Activated CD8-positive, alpha-beta memory T cell treated with anti-CD3 and anti-CD28 coated beads, Interleukin-2, amount 10 ng/mL, durations not matched to agents 7 days and 5 days (primary cell): ENCODE data around the gene LNPK. TPM values are rescaled to one million over a fixed set of nuclear protein-coding genes. Genes with fewer than 3 reads are reported as not detected.
A peak's percentile ranks its signal among the peaks of the same experiment; 100 is the strongest.

Source experiments
- ATAC-seq: fragments of 150-1000 bp; cut with Tn5 transposase; one replicate; pipeline ENCODE4 v1.10.0; 2021; ENCODE audit warnings: moderate library complexity
- CTCF ChIA-PET: fragments of 350-600 bp; sonication (Branson Sonifier 250); formaldehyde crosslinking; loops from one replicate; lab custom pipeline; 2021; ENCODE audit warnings: antibody characterized with exemption; lab: Charles Lee
- DNase-seq: peaks from one replicate; pipeline ENCODE4 v3.0.0-alpha.2; 2020
- H3K27ac Mint-ChIP-seq: one replicate; pipeline ENCODE4 v1.8.0; 2021; ENCODE audit warnings: mild to moderate bottlenecking, mixed read lengths
- H3K27me3 Mint-ChIP-seq: one replicate; pipeline ENCODE4 v1.8.0; 2021; ENCODE audit warnings: mixed read lengths
- H3K36me3 Mint-ChIP-seq: one replicate; pipeline ENCODE4 v1.8.0; 2021; ENCODE audit warnings: mild to moderate bottlenecking, mixed read lengths
- H3K4me1 Mint-ChIP-seq: one replicate; pipeline ENCODE4 v1.8.0; 2021; ENCODE audit warnings: mixed read lengths
- H3K4me3 Mint-ChIP-seq: one replicate; pipeline ENCODE4 v1.8.0; 2021; ENCODE audit warnings: mild to moderate bottlenecking, moderate library complexity, mixed read lengths
- H3K9me3 Mint-ChIP-seq: one replicate; pipeline ENCODE4 v1.8.0; 2022; ENCODE audit warnings: low read depth, mixed read lengths
- total RNA-seq, 2 experiments: library from RNA; stranded (reverse); gene quantifications; one replicate each; pipeline ENCODE4 v1.2.3, GENCODE V29; 2021

The LNPK gene
- total RNA-seq, result 10 to 100 TPM; 34.1 to 38.2 TPM

DNA sequence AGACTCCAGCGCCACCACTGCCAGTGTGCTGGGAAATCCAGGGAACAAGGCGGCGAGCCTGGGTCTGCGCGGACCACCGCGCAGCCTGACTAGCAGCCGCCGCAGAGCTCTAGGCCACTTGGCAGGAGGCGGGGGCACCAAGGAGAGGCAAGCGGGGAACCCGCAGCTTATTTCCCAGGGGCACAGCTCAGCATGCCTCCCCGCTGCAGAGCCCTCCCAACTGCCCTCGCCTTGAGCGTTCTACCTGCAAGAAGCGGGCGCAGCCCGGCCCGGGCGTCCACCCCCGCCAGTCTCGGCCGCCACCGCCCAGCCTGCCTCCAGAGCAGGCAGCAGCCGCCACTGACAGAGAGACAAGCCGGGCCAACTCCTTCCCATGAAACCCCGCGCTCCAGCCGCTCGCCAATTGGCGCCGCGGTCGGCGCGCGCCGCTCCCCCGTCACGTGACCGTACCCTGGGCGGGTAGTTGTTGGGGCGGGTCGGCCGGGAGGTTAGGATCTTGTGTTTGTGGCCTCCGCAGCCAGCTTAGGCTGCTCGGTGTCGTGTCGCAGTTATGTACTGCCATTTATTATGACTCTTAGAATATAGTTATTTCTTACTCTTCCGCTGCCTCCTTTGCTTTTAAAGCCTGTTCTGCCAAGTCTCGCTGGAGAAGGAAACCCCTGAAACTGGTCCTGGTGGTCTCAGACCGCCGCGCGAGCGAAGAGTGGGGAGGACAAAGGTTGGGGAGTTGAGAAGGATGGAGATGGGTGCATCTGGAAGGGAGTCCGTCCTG, at the start of gene LNPK:
LNPK (minus strand) TSS at position 352 of the 772 bp plus-strand sequence. CDS start 6,683 bp downstream, outside the sequence.
- Mint-ChIP-seq H3K4me1 (peaks cover 25% of the 10 kb centered on the region), H3K9me3 (no peaks in the 10 kb centered on the region), H3K36me3 (peaks cover 6% of the 10 kb centered on the region), H3K4me3 (peak within 1 kb of the TSS; percentile 96), H3K27ac (peak within 1 kb of the TSS; percentile 85), H3K27me3 (peaks cover 12% of the 10 kb centered on the region)
- ATAC-seq (peak; percentile 95), DNase-seq (peak; percentile 95)
- CTCF ChIA-PET, result interaction anchor here (0.7 to 2.4 kb wide), 3 partner anchors 22 to 95 kb away, joined by 3 to 12 read pairs (median 3); no protein-coding TSS in a partner anchor

DNA sequence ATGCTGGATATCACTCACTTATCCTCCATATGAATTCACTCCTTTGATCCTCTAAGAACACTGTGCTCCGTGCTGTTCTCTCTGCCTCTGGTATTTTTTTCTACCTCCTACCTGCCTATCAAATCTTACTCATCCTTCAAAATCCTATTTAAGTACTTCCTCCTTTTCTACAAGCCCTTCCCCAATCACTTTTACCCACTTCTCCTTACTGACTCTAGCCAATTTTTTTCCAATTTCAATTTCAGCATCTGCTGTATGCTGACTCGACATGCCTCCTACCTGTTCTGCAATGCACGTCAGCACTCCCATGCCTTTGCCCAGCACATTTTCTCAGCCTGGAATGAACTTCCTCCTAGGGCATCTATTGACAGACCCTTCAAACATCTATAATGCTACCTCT, 37.3 kb upstream of the LNPK start:
- H3K27ac Mint-ChIP-seq, result no peak overlapping the region
- no peaks in the 10 kb centered on the region for H3K4me1 Mint-ChIP-seq
- DNase-seq, result no peak
- ATAC-seq, result no peak
- CTCF ChIA-PET, result no interaction called here
- no peaks in the 10 kb centered on the region for H3K9me3 Mint-ChIP-seq
- no peak overlapping the region for H3K4me3 Mint-ChIP-seq
- H3K36me3 Mint-ChIP-seq, result no peaks in the 10 kb centered on the region
- peaks cover 31% of the 10 kb centered on the region for H3K27me3 Mint-ChIP-seq

GRCh38 chr2:176038694-176039093, 36.6 kb upstream of the LNPK start:
- Mint-ChIP-seq H3K4me3 (no peak overlapping the region), H3K36me3 (no peaks in the 10 kb centered on the region), H3K27me3 (peaks cover 31% of the 10 kb centered on the region), H3K27ac (no peak overlapping the region), H3K4me1 (no peaks in the 10 kb centered on the region), H3K9me3 (no peaks in the 10 kb centered on the region)
- CTCF ChIA-PET, result no interaction called here
- DNase-seq (no peak), ATAC-seq (no peak)

- Mint-ChIP-seq H3K27ac (no peak overlapping the region), H3K27me3 (peaks cover 33% of the 10 kb centered on the region), H3K4me3 (no peak overlapping the region), H3K36me3 (no peaks in the 10 kb centered on the region), H3K4me1 (no peaks in the 10 kb centered on the region), H3K9me3 (no peaks in the 10 kb centered on the region)
- DNase-seq, result no peak
- CTCF ChIA-PET, result no interaction called here
- no peak for ATAC-seq
Observed at GRCh38 chr2:176035013-176035691, 33.1 kb upstream of the LNPK start.

- H3K27ac Mint-ChIP-seq, result no peak overlapping the region
- no peak for DNase-seq
- H3K4me3 Mint-ChIP-seq, result no peak overlapping the region
- no peaks in the 10 kb centered on the region for H3K36me3 Mint-ChIP-seq
- H3K4me1 Mint-ChIP-seq, result no peaks in the 10 kb centered on the region
- peaks cover 45% of the 10 kb centered on the region for H3K27me3 Mint-ChIP-seq
- no peak for ATAC-seq
- CTCF ChIA-PET, result no interaction called here
- H3K9me3 Mint-ChIP-seq, result no peaks in the 10 kb centered on the region
Observed at GRCh38 chr2:176027806-176028205, 25.7 kb upstream of the LNPK start.

DNA sequence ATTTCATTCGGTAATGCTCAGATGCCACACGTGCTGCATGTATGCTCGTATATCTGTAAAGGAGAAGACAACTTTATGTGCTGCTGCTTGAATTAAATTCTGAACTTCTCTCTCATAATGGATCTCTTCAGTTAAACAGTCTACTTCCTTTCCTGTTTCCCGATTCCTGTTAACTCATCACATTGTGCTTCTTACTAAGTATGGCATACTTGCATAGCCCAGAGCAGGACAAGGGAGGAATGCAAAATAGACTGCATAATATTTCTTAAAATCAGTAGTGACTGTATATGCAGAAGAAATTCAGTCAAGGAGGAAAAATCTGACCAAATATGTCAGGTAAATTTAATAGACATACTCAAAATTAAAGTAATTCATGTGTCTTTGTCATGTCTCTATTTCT, 23.9 kb upstream of the LNPK start:
- H3K9me3 Mint-ChIP-seq, result no peaks in the 10 kb centered on the region
- DNase-seq, result no peak
- CTCF ChIA-PET, result no interaction called here
- H3K36me3 Mint-ChIP-seq, result no peaks in the 10 kb centered on the region
- H3K4me1 Mint-ChIP-seq, result no peaks in the 10 kb centered on the region
- no peak overlapping the region for H3K27ac Mint-ChIP-seq
- H3K4me3 Mint-ChIP-seq, result no peak overlapping the region
- no peak for ATAC-seq
- peaks cover 41% of the 10 kb centered on the region for H3K27me3 Mint-ChIP-seq

DNA sequence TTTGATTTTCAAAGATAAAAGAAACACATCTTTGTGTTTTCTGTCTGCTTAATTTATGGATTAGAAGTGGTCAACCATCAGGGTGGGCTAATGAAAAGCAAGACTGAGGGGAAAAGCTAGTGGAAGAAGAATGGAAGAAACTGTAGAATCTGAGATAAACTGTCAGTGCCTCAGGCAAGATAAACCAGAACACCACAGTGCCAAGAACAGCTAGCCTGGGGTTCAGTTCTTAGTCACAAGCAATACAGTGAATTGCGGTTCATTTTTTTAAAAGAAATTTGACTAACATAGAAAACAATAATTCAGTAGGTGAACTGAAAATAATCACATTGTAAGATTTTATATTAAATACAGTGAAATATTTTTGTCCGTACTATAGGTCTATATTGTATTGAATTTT, 22.0 kb upstream of the LNPK start:
- peaks cover 39% of the 10 kb centered on the region for H3K27me3 Mint-ChIP-seq
- DNase-seq (no peak), ATAC-seq (no peak)
- CTCF ChIA-PET, result no interaction called here
- H3K27ac Mint-ChIP-seq, result no peak overlapping the region
- H3K4me1 Mint-ChIP-seq, result no peaks in the 10 kb centered on the region
- no peak overlapping the region for H3K4me3 Mint-ChIP-seq
- no peaks in the 10 kb centered on the region for H3K9me3 Mint-ChIP-seq
- H3K36me3 Mint-ChIP-seq, result no peaks in the 10 kb centered on the region

DNA sequence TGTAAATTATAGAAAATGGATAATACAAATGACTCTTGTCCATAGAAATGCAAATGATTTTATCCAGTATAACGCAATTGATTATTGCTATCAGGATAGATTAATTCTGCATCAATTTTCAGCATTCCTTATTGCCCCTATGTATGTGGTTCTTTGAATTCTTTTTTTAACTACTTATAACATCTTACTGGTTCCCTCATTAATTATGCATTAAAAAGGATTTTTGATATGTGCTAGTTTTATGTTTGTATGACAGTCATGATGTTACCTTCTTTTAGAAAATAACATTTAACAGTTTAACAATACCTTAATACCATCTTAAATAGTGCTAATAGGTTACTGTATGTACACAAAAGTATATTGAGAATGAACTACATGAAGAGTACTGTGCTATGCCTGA, 20.0 kb upstream of the LNPK start:
- Mint-ChIP-seq H3K4me3 (no peak overlapping the region), H3K4me1 (no peaks in the 10 kb centered on the region), H3K27me3 (peaks cover 31% of the 10 kb centered on the region), H3K36me3 (no peaks in the 10 kb centered on the region), H3K27ac (no peak overlapping the region), H3K9me3 (no peaks in the 10 kb centered on the region)
- DNase-seq (no peak), ATAC-seq (no peak)
- CTCF ChIA-PET, result no interaction called here

GRCh38 chr2:176020400-176020799, 18.3 kb upstream of the LNPK start:
- Mint-ChIP-seq H3K27ac (no peak overlapping the region), H3K36me3 (no peaks in the 10 kb centered on the region), H3K4me3 (no peak overlapping the region), H3K9me3 (no peaks in the 10 kb centered on the region), H3K27me3 (peaks cover 24% of the 10 kb centered on the region), H3K4me1 (no peaks in the 10 kb centered on the region)
- ATAC-seq (no peak), DNase-seq (no peak)
- CTCF ChIA-PET, result no interaction called here

- Mint-ChIP-seq H3K27ac (no peak overlapping the region), H3K9me3 (no peaks in the 10 kb centered on the region), H3K4me1 (no peaks in the 10 kb centered on the region), H3K4me3 (no peak overlapping the region), H3K36me3 (no peaks in the 10 kb centered on the region), H3K27me3 (peaks cover 10% of the 10 kb centered on the region)
- DNase-seq (no peak), ATAC-seq (no peak)
- CTCF ChIA-PET, result interaction anchor here (1.1 kb wide), 1 partner anchor 328 kb away, joined by 3 read pairs; no protein-coding TSS in a partner anchor
Observed at GRCh38 chr2:176018708-176019107, 16.6 kb upstream of the LNPK start.

GRCh38 chr2:176009445-176009844, 7.4 kb upstream of the LNPK start:
- no peaks in the 10 kb centered on the region for H3K9me3 Mint-ChIP-seq
- no peak for ATAC-seq
- no peaks in the 10 kb centered on the region for H3K4me1 Mint-ChIP-seq
- H3K27me3 Mint-ChIP-seq, result peaks cover 17% of the 10 kb centered on the region
- H3K4me3 Mint-ChIP-seq, result no peak overlapping the region
- no peak for DNase-seq
- no peaks in the 10 kb centered on the region for H3K36me3 Mint-ChIP-seq
- H3K27ac Mint-ChIP-seq, result no peak overlapping the region
- CTCF ChIA-PET, result no interaction called here

DNA sequence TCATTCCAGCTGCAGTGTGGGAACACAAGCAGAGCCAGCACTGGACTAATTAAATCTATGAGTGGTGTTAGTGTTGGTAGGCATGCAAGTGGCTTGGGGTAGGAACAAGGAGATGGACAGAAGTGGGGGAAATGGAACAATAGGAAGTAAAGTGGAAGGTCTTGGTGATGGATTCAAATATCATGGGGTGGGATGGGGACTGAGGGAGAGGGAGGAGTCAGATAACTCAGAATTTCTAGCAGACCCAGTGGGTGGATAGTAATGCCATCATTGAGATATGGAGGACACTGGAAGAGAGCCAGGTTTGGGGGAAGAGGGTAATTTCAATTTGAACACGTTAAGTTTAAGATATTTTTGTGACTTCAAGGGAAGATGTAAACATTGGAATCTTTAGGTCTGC, 2.9 kb upstream of the LNPK start:
- CTCF ChIA-PET, result no interaction called here
- H3K27ac Mint-ChIP-seq, result no peak overlapping the region
- peaks cover 15% of the 10 kb centered on the region for H3K27me3 Mint-ChIP-seq

DNA sequence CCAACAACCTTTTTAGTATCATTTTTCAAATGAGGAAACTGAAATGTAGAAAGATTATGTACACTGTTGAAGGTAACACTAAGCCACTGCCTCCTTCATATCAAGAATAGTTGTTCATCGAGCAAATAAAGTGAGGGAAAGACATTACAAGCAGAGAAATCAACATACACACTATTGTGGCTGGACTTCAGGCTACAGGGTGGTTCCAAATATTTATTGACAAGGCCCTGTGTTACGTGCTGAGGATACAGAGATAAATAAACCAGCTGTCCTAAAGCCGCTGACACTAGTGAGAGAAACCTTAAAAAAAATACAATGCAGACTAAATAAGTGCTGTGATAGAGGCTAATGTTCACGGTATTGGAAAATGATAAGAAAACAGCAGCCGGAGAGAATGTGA, 1.9 kb upstream of the LNPK start:
- H3K4me1 Mint-ChIP-seq, result peaks cover 25% of the 10 kb centered on the region
- H3K9me3 Mint-ChIP-seq, result no peaks in the 10 kb centered on the region
- no peak for ATAC-seq
- peaks cover 6% of the 10 kb centered on the region for H3K36me3 Mint-ChIP-seq
- no peak overlapping the region for H3K27ac Mint-ChIP-seq
- H3K4me3 Mint-ChIP-seq, result no peak overlapping the region
- CTCF ChIA-PET, result no interaction called here
- DNase-seq, result no peak
- H3K27me3 Mint-ChIP-seq, result peaks cover 12% of the 10 kb centered on the region

More for the DNA sequence above, 2.9 kb upstream of the LNPK start:
- DNase-seq (no peak), ATAC-seq (no peak)
- Mint-ChIP-seq H3K4me3 (no peak overlapping the region), H3K9me3 (no peaks in the 10 kb centered on the region), H3K36me3 (peaks cover 4% of the 10 kb centered on the region), H3K4me1 (peaks cover 18% of the 10 kb centered on the region)

GRCh38 chr2:176002688-176003210, 682 bp upstream of the LNPK start:
- H3K27me3 Mint-ChIP-seq, result peaks cover 12% of the 10 kb centered on the region
- peaks cover 6% of the 10 kb centered on the region for H3K36me3 Mint-ChIP-seq
- DNase-seq (peak; percentile 41), ATAC-seq (no peak)
- H3K27ac Mint-ChIP-seq, result peak overlapping the region; percentile 85
- CTCF ChIA-PET, result interaction anchor here (1.5 kb wide), 1 partner anchor 22 kb away, joined by 3 read pairs; no protein-coding TSS in a partner anchor
- H3K4me1 Mint-ChIP-seq, result peaks cover 25% of the 10 kb centered on the region
- H3K9me3 Mint-ChIP-seq, result no peaks in the 10 kb centered on the region
- peak overlapping the region; percentile 96 for H3K4me3 Mint-ChIP-seq
